ENCODE data around the gene SORCS1.

- TF ChIP-seq EZH2 (IDR thresholded peaks at IDR 0.05; ENCODE audit: insufficient read depth, poor library complexity, severe bottlenecking), result no peak
- TF ChIP-seq EZH2phosphoT487 (IDR thresholded peaks at IDR 0.05; ENCODE audit: insufficient read depth, low read depth), result no peak
Observed at GRCh38 chr10:106980495-106981451, 183.7 kb downstream of the SORCS1 start.

All from GM23248 (cell line).